ENCODE measurements around the gene CLIP3.

The CLIP3 gene

GRCh38 chr19:36054733-36055686 is 22.3 kb upstream of the CLIP3 start, which contains the start of gene WDR62:
Gene WDR62 (plus strand): TSS chr19:36054897. CDS start chr19:36054972, 75 bp downstream.
- no peak for TF ChIP-seq CTCF (IDR thresholded peaks at IDR 0.05)
- peak; percentile 95 for DNase-seq (ENCODE audit: low spot score)
- Histone ChIP-seq H3K4me3 (peak within 1 kb of the TSS; percentile 81), H3K27ac (peak within 1 kb of the TSS; percentile 85 to 98)

- no peak for TF ChIP-seq CTCF (IDR thresholded peaks at IDR 0.05)
- Histone ChIP-seq H3K4me3 (peak within 1 kb of the TSS; percentile 81), H3K27ac (peak within 1 kb of the TSS; percentile 85 to 98)
- peak; percentile 100 for DNase-seq (ENCODE audit: low spot score)
Observed at GRCh38 chr19:36054119-36054732, 21.6 kb upstream of the CLIP3 start, which contains the start of gene THAP8. Gene THAP8 (minus strand): TSS chr19:36054285. CDS start chr19:36054217, 68 bp downstream.

GRCh38 chr19:36051637-36052036 is 19.0 kb upstream of the CLIP3 start:
- no peak for DNase-seq (ENCODE audit: low spot score)
- TF ChIP-seq CTCF (IDR thresholded peaks at IDR 0.05), result no peak
- Histone ChIP-seq H3K27ac (no peak overlapping the region), H3K4me3 (no peak overlapping the region)

GRCh38 chr19:36051236-36051635 is 18.6 kb upstream of the CLIP3 start:
- no peak for TF ChIP-seq CTCF (IDR thresholded peaks at IDR 0.05)
- no peak for DNase-seq (ENCODE audit: low spot score)

GRCh38 chr19:36049080-36049698 is 16.5 kb upstream of the CLIP3 start:
- Histone ChIP-seq H3K4me3 (no peak overlapping the region), H3K27ac (no peak overlapping the region)
- DNase-seq (ENCODE audit: low spot score), result no peak
- TF ChIP-seq CTCF (IDR thresholded peaks at IDR 0.05), result no peak

More at GRCh38 chr19:36051236-36051635, 18.6 kb upstream of the CLIP3 start:
- no peak overlapping the region for H3K27ac ChIP-seq
- no peak overlapping the region for H3K4me3 ChIP-seq

GRCh38 chr19:36047835-36048234 is 15.2 kb upstream of the CLIP3 start:
- no peak overlapping the region for H3K4me3 ChIP-seq

More at GRCh38 chr19:36047835-36048234, 15.2 kb upstream of the CLIP3 start:
- DNase-seq (ENCODE audit: low spot score), result no peak
- no peak for TF ChIP-seq CTCF (IDR thresholded peaks at IDR 0.05)
- no peak overlapping the region for H3K27ac ChIP-seq
